Lower leg skin (tissue), 3 donors: ENCODE results near the gene LMX1A.

Source experiments
- CTCF ChIP-seq, 3 donors: fragments of 450-650 bp; IDR thresholded peaks; one replicate each; pipeline ENCODE4 v1.5.1; 2016; ENCODE audit warnings: antibody characterized with exemption in 3 of 3, mild to moderate bottlenecking in 3 of 3, moderate library complexity in 2 of 3
- POLR2A ChIP-seq, 2 donors: fragments of 450-650 bp; IDR thresholded peaks; one replicate each; pipeline ENCODE4 v1.6.1; 2016 to 2017; ENCODE audit warnings: antibody characterized with exemption in 2 of 2, mild to moderate bottlenecking in 1 of 2, moderate library complexity in 1 of 2

GRCh38 chr1:165290148-165290547, 66.4 kb downstream of the LMX1A start:
- TF ChIP-seq CTCF (IDR thresholded peaks at IDR 0.05) (no peak), POLR2A (IDR thresholded peaks at IDR 0.05) (no peak)
